Panc1 (cell line): ENCODE results near the gene MET. TPM values are rescaled to one million over a fixed set of nuclear protein-coding genes. Genes with fewer than 3 reads are reported as not detected.
A peak's percentile ranks its signal among the peaks of the same experiment; 100 is the strongest.

Experiments
- ATAC-seq: fragments of 200-7000 bp; cut with Tn5 transposase; 2 replicates; pipeline ENCODE4 v1.9.1; 2020; ENCODE audit warnings: mild to moderate bottlenecking, moderate library complexity
- BruUV-seq: library from RNA; stranded (reverse); fragments of 400-500 nt; replicated peaks from 2 replicates; lab custom pipeline; 2021; lab: Mats Ljungman, UMichigan
- CTCF ChIA-PET: fragments of 300-600 bp; sonication (Branson Sonifier 250); formaldehyde crosslinking; loops from one replicate; lab custom pipeline; 2022; ENCODE audit warnings: antibody characterized with exemption; lab: Charles Lee
- POLR2A ChIA-PET: fragments of 300-600 bp; sonication (Branson Sonifier 250); formaldehyde crosslinking; loops from one replicate; lab custom pipeline; 2022; ENCODE audit warnings: antibody characterized with exemption; lab: Charles Lee
- DNase-seq: peaks from one replicate; pipeline ENCODE4 v3.0.0-alpha.2; 2010; ENCODE audit warnings: low read depth, low spot score
- H3K27ac ChIP-seq: 2 replicates; pipeline ENCODE4 v1.5.1; 2011; ENCODE audit warnings: mild to moderate bottlenecking, low read length, inconsistent platforms
- H3K27me3 ChIP-seq: fragments of 200-500 bp; sonication (Bioruptor generic); 2 replicates; pipeline ENCODE4 v1.6.0; 2014; ENCODE audit warnings: low read length, inconsistent platforms; ENCODE audit not compliant: control insufficient read depth, insufficient read depth
- H3K36me3 ChIP-seq: fragments of 200-500 bp; sonication (Bioruptor generic); 2 replicates; pipeline ENCODE4 v1.5.1; 2014; ENCODE audit warnings: inconsistent platforms, mild to moderate bottlenecking, low read length, moderate library complexity; ENCODE audit not compliant: control insufficient read depth, insufficient read depth
- H3K4me1 ChIP-seq: 2 replicates; pipeline ENCODE4 v1.5.1; 2011; ENCODE audit warnings: inconsistent platforms, mild to moderate bottlenecking, low read length, moderate library complexity; ENCODE audit not compliant: control insufficient read depth, insufficient read depth
- H3K4me3 ChIP-seq, 2 experiments: 2 replicates each; pipeline ENCODE4 v1.5.1; 2011 to 2012; ENCODE audit warnings: low read depth in 2 of 2, low read length in 2 of 2, mild to moderate bottlenecking in 2 of 2, inconsistent platforms in 1 of 2, moderate library complexity in 1 of 2
- H3K9me3 ChIP-seq: fragments of 200-500 bp; sonication (Bioruptor generic); 2 replicates; pipeline ENCODE4 v1.5.1; 2014; ENCODE audit warnings: low read depth, mild to moderate bottlenecking, inconsistent platforms, low read length, moderate library complexity; ENCODE audit not compliant: control insufficient read depth, insufficient read depth
- POLR2AphosphoS5 ChIP-seq: IDR thresholded peaks from 2 replicates; pipeline ENCODE4 v1.6.1; 2012; ENCODE audit warnings: mild to moderate bottlenecking, low read depth, low read length, moderate library complexity
- REST ChIP-seq, 2 experiments: IDR thresholded peaks; 2 replicates each; pipeline ENCODE4 v1.6.1; 2011 to 2012; ENCODE audit warnings: low read depth in 2 of 2, control low read depth in 1 of 2, low read length in 1 of 2, mild to moderate bottlenecking in 1 of 2, moderate library complexity in 1 of 2; ENCODE audit not compliant: insufficient read depth in 1 of 2
- SIN3A ChIP-seq: IDR thresholded peaks from 2 replicates; pipeline ENCODE4 v1.6.1; 2012; ENCODE audit warnings: low read depth, mild to moderate bottlenecking, low read length, moderate library complexity, borderline replicate concordance; ENCODE audit not compliant: insufficient read depth
- TCF7L2 ChIP-seq: IDR thresholded peaks from 2 replicates; pipeline ENCODE4 v1.6.1; 2011; ENCODE audit warnings: mild to moderate bottlenecking, low read depth, low read length, inconsistent platforms
- in situ Hi-C: cut with HindIII; loops from 2 replicates; pipeline ENCODE4 v1.10.0; 2016; ENCODE audit warnings: low sequenced_read_pairs, low pct_unique_long_range_greater_than_20kb
- intact Hi-C: fragments of 100-400 bp; cut with micrococcal nuclease; formaldehyde crosslinking; loops from one replicate; pipeline ENCODE4 v1.10.0; 2022; ENCODE audit not compliant: unreplicated experiment
- total RNA-seq: library from RNA; stranded (reverse); gene quantifications from one replicate; pipeline ENCODE4 v1.2.1, GENCODE V29; 2021; ENCODE audit not compliant: unreplicated experiment
- TF ChIP-seq, protein P1 (sequence below): fragments of 450-650 bp; IDR thresholded peaks from 2 replicates; pipeline ENCODE4 v1.5.1; 2017; ENCODE audit warnings: mild to moderate bottlenecking

MET gene
- total RNA-seq, 1 experiment from 2014 or later = 103 TPM

DNA sequence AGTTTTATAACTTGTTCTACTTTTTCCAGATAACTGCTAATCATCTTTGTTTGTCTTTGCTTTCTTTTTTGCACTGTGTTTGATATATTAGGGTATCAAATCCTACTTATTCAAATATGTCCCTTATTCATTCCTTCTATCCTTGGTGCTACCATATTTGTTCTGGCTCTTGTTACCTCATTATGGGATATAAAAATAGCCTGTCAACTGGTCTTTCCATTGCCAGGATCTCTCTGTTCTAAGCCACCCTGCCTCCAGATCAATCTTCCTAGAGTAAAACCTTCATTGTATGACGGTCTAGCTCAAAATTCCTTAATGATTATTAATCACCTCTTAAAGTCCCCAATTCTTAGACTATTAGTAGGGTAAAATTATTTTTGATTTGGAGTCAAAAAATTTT, 25.2 kb downstream of the MET start:
- H3K4me3 ChIP-seq = no peak overlapping the region
- peaks cover 44% of the 10 kb centered on the region for H3K4me1 ChIP-seq
- no peak overlapping the region for H3K27ac ChIP-seq
- ATAC-seq (no peak), DNase-seq (no peak)
- no TSS peak for BruUV-seq
- peaks cover 7% of the 10 kb centered on the region; the same call in 1 of the 2 replicates for H3K36me3 ChIP-seq
- ChIA-PET POLR2A (interaction anchor here (0.6 kb wide), 1 partner anchor 186 kb away, joined by 4 read pairs; no protein-coding TSS in a partner anchor), CTCF (no interaction called here)
- in situ Hi-C loops (no loop called here), intact Hi-C loops (no loop called here)
- no peaks in the 10 kb centered on the region for H3K27me3 ChIP-seq
- H3K9me3 ChIP-seq = no peaks in the 10 kb centered on the region
- TF ChIP-seq TCF7L2 = no peak
- TF ChIP-seq POLR2AphosphoS5 = no peak
- TF ChIP-seq, protein P1, sequence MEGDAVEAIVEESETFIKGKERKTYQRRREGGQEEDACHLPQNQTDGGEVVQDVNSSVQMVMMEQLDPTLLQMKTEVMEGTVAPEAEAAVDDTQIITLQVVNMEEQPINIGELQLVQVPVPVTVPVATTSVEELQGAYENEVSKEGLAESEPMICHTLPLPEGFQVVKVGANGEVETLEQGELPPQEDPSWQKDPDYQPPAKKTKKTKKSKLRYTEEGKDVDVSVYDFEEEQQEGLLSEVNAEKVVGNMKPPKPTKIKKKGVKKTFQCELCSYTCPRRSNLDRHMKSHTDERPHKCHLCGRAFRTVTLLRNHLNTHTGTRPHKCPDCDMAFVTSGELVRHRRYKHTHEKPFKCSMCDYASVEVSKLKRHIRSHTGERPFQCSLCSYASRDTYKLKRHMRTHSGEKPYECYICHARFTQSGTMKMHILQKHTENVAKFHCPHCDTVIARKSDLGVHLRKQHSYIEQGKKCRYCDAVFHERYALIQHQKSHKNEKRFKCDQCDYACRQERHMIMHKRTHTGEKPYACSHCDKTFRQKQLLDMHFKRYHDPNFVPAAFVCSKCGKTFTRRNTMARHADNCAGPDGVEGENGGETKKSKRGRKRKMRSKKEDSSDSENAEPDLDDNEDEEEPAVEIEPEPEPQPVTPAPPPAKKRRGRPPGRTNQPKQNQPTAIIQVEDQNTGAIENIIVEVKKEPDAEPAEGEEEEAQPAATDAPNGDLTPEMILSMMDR = no peak
- TF ChIP-seq SIN3A = no peak

DNA sequence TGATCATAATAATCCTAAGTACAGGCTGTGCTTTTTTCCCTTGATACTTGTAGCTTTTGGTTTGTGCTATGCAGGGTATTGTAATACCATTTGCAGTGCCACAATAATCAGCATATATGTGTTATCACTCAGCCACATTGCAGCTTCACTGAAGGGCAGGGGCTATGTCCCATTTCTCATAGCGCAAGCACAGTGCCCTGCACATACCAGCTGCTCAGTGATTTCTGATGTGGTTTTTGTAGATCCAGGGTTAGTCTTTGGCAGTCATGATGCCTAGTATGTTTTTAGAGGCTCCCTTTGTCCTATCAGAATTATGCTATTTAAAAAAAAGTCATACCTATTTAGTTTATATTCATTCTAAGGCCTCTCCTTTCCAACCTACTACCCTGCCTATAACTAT, 25.8 kb downstream of the MET start:
- POLR2A ChIA-PET = interaction anchor here (0.6 kb wide), 1 partner anchor 186 kb away, joined by 4 read pairs; no protein-coding TSS in a partner anchor
- TF ChIP-seq, protein P1 = no peak
- no peak for TF ChIP-seq REST (IDR thresholded peaks at IDR 0.05; ENCODE audit: insufficient read depth in 1 of 2, low read depth in 2 of 2, low read length in 1 of 2)
- no peak for TF ChIP-seq POLR2AphosphoS5
- no peak for TF ChIP-seq TCF7L2
- no peak for TF ChIP-seq SIN3A
- no peak for DNase-seq

More for the DNA sequence above, 25.8 kb downstream of the MET start:
- CTCF ChIA-PET = no interaction called here
- in situ Hi-C loops (no loop called here), intact Hi-C loops (no loop called here)
- peaks cover 44% of the 10 kb centered on the region for H3K4me1 ChIP-seq
- H3K9me3 ChIP-seq = no peaks in the 10 kb centered on the region
- no peak for ATAC-seq
- no peak overlapping the region for H3K4me3 ChIP-seq
- no TSS peak for BruUV-seq
- H3K36me3 ChIP-seq = peaks cover 7% of the 10 kb centered on the region; the same call in 1 of the 2 replicates
- H3K27me3 ChIP-seq = no peaks in the 10 kb centered on the region
- H3K27ac ChIP-seq = peak overlapping the region; percentile 34; the same call in 1 of the 2 replicates
